HG02588 (cell line): ENCODE results near the gene DCAKD.

ENCODE experiments used
- ATAC-seq: cut with Tn5 transposase; IDR thresholded peaks from one replicate; pipeline ENCODE4 v1.9.1; 2021; ENCODE audit warnings: mild to moderate bottlenecking, moderate library complexity; ENCODE audit not compliant: unreplicated experiment

Gene DCAKD

DNA sequence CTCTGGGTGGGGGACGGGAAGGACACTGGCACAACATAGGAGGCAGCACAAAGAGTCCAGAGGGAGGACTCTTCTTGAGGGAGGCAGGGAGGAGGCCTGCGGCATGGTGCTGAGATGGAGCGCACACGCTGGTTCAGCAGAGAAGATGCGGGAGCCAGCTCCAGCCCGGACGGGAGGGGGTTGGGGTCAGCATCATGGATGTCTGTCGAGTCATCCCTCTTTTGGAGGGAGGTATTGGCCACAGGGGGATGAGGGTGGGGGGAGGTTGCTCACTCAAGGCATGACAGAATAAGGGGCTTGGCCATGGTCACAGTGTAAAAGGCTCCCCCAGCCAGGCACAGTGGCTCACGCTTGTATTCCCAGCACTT, 19.3 kb downstream of the DCAKD start:
- no peak for ATAC-seq

DNA sequence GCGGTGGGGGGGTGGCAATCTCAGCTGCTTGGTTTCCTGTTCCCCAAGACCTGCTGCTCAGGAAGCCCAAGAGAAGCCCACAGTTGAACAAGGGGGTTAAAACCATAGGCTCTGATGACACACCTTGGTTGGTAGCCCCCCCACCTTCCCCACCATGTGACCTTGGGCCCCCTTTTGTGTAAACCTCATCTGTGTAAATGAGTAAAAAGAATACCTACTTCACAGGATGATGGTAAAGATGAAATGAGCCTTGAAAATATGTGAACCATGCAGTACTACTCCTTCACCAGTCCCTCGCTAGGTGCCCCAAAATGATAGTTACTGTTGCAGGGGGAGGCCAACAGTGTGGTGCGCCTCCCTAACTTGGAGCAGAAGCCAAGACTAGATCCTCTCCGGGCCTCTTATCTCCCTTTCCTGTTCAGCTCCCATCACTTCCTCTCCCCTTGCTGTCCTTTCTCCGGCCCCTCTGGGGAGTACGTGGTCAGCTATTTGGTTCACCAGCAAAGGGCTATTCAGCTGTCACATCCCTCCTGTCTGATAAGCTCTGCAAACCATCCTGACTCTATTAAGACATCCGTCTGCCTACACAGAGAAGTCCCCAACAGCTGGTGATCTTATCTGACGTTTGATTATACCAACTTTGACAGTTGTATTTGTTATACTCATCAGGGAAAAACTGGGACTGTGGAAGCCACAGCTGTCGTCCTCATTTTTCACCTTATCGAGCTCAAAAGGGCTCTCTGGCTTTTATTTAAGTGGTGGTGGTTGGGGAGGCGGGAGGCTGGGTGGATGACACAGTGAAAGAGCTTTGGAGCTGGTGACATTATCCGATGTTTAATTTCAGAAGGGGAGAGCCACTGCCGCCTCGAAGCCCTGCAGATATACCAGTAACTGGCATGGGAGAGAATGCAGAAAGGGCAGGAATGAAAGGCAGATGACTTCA, 19.9 kb downstream of the DCAKD start:
- ATAC-seq: no peak

DNA sequence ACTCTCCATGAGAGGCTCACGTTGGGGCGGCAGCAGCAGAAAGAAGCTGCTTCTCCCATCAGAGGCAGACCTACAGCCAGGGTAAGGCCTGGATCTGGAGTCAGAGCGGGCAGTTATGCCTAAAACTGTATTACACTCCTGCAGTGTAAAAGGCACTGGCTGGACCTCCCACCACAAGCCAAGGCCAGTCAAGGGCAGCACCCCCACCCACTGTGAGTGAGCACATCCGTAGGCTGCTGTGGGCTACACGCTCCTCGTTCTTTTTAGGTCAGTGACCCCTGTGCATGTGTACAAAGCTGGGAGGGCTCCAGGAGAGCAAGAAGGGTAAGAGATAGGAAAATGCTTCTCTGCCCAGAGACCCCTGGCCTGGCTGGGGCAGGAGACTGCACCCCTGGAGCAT, 20.7 kb downstream of the DCAKD start:
- no peak for ATAC-seq

DNA sequence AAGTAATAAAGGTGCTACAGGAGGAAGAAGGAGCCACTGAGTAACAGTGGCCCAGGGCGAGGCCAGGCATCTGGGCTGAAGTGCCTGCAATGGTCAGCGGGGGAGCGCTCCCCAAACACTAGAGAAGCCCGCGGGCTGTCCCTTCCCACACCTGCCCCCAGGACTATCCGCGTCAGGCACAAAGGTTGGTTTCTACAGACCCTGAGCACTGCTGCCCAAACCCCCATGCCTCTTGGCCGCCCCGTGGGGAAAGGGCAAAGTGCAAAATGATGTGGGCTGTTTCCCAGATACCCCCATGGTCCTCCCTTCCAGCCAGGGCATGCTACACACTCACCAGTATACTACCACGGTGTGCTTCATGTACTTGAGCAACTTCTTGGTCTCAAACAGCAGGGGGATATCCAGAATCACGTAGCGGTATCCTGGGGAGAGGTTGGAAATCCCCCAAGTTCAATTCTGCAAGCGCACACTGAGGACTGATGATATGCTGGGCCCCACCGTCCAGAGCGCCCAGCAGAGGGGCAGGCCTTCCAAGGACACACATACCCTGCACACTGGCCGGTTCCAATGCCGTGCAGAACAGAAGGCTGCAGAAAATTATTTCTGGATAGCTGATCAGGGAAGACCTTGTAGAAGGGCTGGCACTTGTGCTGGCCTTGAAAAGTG, 21.5 kb downstream of the DCAKD start:
- no peak for ATAC-seq

DNA sequence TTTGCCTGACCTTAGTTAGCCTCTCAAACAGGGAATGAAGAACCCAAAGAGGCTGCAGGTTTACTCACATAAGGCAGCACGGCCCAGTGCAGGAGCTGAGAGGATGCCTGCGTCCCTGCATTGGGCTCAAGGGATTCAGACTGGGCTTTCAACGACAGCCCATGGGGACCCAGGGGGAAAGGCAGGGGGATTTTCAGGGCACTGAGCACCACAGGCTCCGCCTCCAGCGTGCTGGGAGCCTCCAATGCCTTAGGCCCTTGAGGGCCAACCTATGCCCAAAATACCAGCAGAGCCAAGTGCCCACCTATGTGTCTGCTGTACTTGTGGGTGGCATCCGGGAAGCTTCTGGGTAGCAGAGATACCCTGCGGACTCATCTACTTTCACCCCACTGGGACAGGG, 22.3 kb downstream of the DCAKD start:
- no peak for ATAC-seq

DNA sequence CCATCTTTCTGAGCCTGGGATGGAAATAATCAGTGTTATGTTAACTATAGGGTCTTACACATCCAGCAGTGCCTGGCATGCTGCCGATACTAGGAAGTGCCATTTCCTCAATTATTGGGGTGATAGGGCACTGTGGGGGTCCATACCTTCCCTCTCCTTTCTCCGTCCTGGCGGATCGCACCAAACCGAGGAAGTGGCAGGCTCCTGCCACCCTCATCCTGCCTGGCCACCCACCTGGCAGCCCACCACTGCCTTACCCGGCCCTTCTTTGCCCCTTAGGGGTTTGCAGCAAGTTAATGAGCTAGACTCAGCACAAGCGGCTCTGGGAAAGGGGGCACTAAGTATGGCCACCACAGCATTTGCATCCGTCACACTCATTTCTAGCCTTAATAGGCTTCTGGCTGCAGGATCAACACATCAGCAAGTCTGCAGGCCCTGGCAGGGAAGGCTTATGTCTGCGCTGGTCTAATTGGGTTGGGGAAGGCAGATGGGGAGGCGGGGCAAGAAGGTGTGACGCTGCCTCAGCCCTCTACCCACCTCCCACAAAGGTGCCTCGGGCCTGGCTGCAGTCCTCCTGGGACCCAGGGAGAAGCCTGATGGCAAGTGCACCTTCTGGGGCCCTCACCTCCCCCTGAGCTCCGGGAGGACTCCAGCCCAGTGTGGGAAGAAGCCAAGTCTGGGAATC, 28.6 kb downstream of the DCAKD start:
- ATAC-seq: no peak

DNA sequence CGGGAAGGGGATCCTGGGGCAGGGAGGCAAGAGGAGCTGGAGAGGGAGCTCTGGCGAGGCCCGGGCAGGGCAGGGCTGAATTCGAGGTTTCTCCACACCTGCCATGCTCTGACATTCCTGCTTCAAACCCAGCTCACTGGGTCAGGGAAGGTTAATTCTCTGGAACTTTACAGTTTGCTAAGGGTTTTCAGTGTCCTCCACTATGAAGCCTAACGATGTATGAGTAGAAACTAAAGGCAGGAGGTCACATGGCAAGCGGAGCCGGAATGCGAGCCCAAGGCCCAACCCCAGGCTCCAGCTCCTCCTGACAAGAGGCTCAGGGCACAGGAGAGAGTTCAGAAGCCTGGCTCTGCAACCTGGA, 29.2 kb downstream of the DCAKD start:
- ATAC-seq: no peak

DNA sequence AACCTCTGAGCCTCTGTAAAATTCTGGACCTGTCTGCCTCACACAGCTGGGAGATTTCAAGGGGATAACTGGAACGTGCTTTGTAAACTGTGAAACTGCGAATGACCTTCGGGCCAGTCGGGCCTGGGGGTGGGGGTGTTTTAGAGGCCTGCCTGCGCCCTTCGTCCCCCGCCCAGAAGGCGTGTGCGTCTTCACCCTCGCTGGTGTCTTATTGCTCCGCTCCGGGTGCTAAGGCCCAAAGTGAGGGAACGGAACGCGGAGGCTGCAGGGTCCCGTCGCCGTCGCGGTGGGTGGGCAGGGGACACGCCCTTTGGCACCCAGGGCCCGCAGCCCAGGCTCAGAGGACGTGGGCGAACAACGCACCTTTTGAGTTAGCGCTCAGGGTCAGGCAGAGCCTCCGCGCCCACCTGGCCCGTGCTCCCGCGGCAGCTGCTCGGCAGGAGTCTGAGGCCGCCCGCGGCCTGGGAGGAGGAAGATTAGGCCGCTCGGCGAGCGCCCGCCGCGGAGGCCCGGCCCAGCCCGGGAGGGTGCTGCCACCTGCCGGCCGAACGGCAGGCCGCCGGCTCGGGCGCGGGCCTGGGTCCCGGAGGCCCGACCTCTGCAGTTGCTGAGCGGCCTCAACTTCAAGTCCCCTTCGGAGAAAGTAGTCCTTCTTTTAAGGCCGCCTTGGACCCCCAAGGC, 29.7 kb downstream of the DCAKD start:
- ATAC-seq: no peak

DNA sequence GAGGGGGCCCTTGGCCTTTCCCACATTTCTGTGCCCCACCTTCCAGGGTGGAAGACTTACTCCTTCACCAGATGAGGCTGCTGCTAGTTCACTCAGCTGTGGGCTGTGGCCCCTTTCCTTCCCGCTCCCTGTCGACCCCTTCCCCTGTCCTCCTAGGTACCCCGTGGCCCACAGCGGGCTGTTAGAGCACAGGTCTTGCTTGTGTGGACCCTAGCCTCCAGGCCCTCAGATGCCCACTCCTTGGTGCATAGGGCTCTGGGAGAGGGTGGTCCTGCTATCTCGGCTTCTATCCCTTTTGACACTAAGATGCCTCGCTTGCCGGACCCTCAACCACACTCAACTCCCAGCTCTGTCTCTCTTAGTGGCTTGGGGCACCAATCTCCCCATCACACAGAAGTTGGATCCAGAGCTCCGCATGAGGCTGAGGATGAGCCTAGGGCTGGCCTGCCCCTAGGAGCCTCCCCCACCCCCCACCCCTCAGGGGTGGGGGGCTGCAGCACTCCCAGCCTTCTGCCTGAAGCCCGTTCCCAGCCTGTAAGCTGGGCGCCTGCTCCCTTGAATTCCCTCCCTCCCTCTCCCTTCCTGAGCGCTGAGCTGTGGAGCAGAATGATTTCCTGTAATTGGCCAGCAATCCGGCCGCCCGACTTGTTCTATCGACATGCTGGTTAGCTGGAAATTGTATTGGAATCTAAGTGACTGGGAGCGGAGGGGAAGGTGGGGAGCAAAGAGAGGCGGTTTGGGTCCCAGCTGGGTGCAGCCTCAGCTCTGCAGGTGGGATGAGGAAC, 30.9 kb downstream of the DCAKD start:
- ATAC-seq: no peak

DNA sequence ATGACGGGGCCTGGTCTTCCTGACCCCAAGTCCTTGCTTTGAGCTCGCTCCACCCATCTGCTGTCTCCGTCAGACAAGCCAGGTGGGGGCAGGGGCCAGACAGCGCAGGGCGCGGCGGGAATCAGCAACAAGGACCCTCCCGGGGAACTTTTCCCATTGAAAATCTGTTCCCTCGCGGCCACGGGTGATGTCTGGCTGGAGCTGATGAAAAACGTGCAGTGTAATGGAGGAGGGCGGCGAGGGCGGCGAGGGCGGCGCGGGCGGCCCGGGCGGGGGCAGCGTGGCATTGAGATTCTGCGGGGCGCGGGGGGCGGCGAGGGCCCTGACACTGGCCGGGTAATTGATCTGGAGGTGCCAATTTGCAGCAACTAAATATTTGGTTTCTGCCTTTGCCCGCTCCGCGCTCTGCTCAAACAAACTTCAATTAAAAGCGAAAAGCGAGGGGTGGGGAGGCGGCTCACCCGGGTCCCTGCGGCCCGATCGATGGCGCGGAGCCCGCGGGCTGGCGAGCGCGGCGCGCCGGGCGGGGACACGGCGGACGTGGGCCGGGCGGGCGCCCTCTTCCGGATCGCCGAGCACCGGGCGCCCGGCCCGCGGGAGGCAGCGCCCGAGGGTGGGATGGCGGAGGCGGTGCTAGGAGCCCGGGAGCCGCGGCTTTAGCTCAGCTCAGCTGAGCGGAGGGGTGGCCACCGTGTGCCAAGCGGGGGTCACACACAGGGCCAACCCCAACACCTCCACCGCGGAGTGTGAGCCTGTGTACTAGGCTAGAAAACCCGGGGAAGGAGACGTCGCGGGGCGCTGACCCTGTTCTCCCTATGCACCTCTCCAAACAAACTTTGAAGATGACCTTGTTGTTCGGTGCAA, 32.4 kb downstream of the DCAKD start:
- no peak for ATAC-seq

DNA sequence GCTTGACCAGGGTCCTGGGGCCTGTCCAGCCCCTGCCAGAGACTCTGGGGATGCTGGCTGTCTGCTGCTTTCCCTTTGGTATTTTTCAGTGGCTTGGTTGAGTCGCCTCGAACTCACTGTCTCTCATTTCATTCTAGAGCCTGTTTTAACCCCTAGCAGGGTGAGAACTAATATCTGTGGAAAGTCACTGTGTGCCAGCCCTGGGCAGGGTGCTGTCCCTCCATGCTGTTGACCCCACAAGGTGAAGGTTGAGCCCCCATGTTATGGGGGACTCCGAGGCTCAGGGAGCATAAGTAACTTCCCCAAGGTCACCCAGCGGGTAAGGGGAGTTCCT, 33.0 kb downstream of the DCAKD start:
- ATAC-seq: no peak

DNA sequence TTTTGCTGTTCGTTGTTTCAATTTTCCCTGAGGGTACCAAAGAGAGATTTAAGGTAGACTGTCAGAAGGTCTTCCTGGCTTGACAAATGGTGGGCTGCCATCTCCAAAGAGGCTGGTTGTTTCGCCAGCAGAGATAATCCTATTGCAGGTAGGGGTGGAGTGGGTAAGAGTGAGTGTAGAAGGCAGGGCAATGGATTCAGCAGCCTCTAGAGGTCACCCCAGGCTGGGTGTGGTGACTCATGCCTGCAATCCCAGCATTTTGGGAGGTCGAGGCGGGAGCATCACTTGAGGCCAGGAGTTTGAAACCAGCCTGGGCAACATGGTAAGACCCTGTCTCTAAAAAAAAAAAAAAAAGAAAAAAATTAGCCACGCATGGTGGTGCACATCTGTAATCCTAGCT, 34.6 kb downstream of the DCAKD start:
- ATAC-seq: no peak

DNA sequence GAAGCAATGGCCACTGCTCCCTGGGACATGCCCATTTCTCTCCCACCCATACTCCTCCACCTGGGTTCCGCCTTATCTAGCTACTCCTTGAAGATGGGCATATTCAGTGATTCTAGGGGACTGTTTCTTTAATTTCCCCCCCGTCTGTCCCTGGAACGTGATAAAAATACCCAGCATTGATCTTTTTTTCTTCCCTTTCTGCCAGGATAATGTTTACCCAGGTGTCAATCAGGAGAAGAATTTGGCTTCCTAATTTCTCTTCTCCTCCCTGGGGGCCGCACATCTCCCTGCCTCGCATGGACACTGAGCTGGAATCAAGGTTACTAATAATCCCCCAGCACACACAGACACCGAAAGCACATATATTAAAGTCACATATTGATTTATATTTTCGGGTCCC, 35.2 kb downstream of the DCAKD start:
- no peak for ATAC-seq

DNA sequence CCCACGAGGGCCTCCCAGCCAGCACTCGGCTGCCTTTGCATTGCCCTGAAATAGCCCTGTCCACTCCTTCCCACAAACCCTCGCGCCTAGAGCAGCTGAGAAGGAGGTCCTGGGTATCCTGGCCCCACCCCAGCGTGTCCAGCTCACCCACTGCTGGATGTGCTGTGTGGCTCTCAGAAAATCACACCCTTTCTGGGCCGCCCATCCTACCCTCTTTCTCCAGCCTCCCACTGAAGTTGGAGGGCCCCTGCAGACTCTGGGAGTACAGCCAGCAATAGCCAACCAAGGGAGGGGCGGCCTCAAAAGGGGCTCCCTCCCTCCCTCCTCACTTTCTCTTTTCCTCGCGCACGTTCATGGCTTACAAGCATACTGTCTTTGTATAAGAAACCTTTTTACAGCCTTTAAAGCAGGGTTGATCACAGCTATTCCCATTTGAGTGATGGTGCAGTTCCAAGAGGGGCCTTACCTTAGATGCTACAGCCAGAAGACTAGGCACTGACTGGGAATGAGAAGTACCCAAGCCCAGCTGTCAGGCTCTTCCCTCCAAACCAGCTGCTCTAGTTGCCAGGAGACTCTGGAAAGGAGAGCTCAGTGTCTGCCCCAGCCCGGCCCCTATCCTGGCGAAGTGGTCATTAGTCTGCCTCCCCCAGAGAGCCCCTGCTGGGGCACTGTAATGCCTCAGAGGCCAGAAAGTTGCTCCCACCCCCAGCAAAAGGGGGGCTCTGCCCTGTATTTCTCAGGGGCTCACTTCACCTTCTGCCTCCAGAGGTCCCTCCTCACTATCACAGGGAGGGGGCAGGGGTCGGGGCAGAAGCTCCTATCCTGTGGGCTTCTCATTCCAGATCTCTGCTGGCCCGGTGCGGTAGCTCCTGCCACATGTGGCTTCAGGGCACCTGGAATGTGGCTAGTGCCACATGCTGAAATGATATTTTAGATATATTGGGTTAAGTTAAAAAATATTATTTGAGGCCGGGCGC, 38.1 kb downstream of the DCAKD start:
- no peak for ATAC-seq

DNA sequence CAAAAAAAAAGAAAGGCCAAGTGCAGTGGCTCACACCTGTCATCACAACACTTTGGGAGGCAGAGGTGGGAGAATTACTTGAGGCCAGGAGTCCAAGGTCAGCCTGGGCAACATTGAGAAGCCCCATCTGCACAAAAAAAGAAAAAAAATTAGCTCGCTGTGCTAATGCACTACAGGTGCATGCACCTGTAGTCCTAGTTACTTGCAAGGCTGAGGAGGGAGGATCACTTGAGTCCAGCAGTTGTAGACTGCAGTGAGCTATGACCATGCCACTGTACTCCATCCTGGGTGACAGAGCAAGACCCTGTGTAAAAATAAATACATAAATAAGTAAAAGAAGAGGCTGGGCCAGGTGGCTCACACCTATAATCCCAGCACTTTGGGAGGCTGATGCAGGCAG, 39.7 kb downstream of the DCAKD start:
- ATAC-seq: no peak

DNA sequence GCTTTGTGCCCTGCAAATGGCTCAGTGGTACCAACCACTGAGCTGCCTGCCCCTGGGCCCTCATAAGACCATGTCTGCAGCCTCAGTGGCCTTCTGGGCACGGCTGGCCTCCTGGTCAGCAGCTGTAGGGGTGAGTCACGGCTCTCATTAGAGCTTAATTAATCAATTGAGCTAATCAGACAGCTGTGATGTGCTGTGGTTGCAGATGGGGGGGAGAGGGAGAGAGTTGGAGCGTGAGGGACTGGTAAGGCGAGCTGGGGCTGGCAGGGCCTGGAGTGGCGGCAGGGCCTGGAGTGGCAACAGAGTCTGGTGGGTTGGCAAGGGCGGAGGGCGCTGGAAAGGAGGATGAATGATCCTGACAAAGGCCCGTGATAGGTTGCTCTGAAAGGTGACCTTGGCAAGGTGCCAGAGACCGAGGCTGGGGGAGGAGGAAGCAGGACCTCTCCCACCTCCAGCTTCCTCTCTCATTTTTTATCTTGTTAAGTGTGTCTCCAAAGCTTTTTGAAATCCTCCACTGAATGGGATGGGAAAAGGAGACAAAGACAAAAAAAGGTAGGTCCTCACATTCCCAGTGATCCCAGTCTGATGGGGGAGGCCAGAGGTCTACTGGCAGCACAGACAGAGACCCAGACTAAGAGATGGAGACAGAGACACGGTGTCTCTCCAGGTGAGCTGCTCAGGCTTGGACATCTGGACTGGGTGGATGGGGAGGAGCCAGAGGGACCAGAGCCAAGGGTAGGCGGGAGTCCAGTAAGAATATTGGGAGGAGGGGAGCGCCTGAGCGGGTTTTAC, 41.6 kb downstream of the DCAKD start:
- ATAC-seq: no peak

DNA sequence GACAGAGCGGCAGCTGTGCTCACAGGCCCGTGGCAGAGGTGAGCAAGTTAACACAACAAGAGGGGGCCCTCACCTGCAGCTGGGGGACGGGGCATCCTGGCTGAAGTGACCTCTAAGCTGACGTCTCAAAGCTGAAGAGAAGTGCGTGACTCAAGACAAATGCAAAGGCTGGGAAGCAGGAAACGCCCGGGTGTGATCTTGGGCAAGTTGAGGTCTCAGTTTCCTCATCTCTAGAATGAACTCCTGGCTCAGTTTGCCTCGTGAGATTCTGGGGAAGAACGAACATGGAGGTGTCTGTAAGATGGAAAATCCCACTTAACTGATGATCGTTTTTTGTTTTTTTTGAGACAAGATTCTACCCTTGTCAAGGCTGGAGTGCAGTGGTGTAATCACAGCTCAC, 43.2 kb downstream of the DCAKD start:
- ATAC-seq: no peak

DNA sequence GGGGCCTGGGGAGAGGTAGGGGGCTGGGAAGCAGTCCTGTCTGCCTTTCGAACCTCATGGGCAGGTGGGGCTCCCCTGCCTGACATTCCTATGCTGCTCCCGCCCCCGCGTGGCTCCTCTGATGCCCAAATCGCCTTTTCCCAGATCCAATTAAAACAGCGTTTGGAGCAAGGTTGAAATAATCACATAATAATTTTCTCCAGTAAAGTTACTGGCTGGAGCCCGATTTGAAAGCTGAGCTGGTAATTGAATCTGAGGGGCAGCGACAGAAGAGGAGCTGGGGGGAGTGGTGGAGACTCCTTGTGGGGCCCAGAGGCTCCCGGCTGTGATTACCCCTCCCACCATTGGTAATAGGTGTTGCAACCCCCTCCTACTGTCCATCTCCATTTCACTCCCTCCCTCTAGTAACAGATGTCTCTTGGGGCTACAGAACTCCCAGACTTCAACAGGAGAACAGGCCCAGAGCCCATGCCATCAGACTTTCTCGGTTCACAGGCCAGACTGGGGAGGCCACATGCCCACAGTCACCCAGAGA, 44.4 kb downstream of the DCAKD start:
- no peak for ATAC-seq
